T-helper 2 cell treated with Interferon-gamma antibody and Interleukin-4, amounts not matched to agents 5 μg/mL and 100 μg/mL, for 36 hours (primary cell): ENCODE results near the gene SSNA1.
A peak's percentile ranks its signal among the peaks of the same experiment; 100 is the strongest.

Experiments used
- DNase-seq: peaks from one replicate; pipeline ENCODE4 v3.0.0; 2021; ENCODE audit warnings: low spot score
- H3K27ac Mint-ChIP-seq: one replicate; pipeline ENCODE4 v1.8.0; 2021; ENCODE audit warnings: mild to moderate bottlenecking, mixed read lengths
- H3K27me3 Mint-ChIP-seq: one replicate; pipeline ENCODE4 v1.8.0; 2021; ENCODE audit warnings: low read depth, mixed read lengths
- H3K36me3 Mint-ChIP-seq: one replicate; pipeline ENCODE4 v1.8.0; 2021; ENCODE audit warnings: low read depth, mixed read lengths
- H3K4me1 Mint-ChIP-seq: one replicate; pipeline ENCODE4 v1.8.0; 2021; ENCODE audit warnings: low read depth, mixed read lengths
- H3K4me3 Mint-ChIP-seq: one replicate; pipeline ENCODE4 v1.8.0; 2022; ENCODE audit warnings: mild to moderate bottlenecking, moderate library complexity, mixed read lengths
- H3K9me3 Mint-ChIP-seq: one replicate; pipeline ENCODE4 v1.8.0; 2021; ENCODE audit warnings: mixed read lengths

The SSNA1 gene

GRCh38 chr9:137192448-137192780 lies 3.9 kb downstream of the SSNA1 start:
- peaks cover 8% of the 10 kb centered on the region for H3K4me1 Mint-ChIP-seq
- no peak overlapping the region for H3K4me3 Mint-ChIP-seq
- H3K27me3 Mint-ChIP-seq, result no peaks in the 10 kb centered on the region
- peaks cover 18% of the 10 kb centered on the region for H3K36me3 Mint-ChIP-seq
- DNase-seq, result no peak
- H3K9me3 Mint-ChIP-seq, result no peaks in the 10 kb centered on the region
- no peak overlapping the region for H3K27ac Mint-ChIP-seq

DNA sequence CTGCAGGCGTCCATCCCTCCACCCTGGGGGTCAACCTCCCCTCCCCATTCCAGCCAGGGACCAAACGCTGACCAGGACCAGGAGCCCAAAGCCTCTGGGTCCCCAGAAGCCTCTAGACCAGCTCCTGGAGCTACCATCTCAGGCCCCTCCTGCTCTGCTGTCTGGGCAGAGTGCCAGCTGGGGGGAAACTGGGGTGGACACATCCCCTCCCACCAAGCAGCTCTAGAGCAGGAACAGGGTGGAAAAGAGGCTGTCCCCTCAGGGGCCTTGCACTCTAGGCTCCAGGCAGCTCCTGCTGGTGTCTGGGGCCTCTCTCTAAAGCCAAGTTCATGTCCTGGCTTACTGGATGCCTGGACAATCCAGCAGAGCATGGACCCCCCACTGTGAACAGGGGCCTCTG lies 4.4 kb downstream of the SSNA1 start:
- no peaks in the 10 kb centered on the region for H3K27me3 Mint-ChIP-seq
- H3K36me3 Mint-ChIP-seq, result peaks cover 15% of the 10 kb centered on the region
- H3K9me3 Mint-ChIP-seq, result no peaks in the 10 kb centered on the region
- H3K4me1 Mint-ChIP-seq, result peaks cover 5% of the 10 kb centered on the region
- H3K27ac Mint-ChIP-seq, result no peak overlapping the region
- H3K4me3 Mint-ChIP-seq, result no peak overlapping the region
- no peak for DNase-seq

- no peak for DNase-seq
- Mint-ChIP-seq H3K4me1 (peaks cover 5% of the 10 kb centered on the region), H3K9me3 (no peaks in the 10 kb centered on the region), H3K4me3 (no peak overlapping the region), H3K27me3 (no peaks in the 10 kb centered on the region), H3K27ac (no peak overlapping the region), H3K36me3 (peaks cover 15% of the 10 kb centered on the region)
Measured at GRCh38 chr9:137193771-137194170, 5.3 kb downstream of the SSNA1 start.

- no peaks in the 10 kb centered on the region for H3K27me3 Mint-ChIP-seq
- no peak overlapping the region for H3K4me3 Mint-ChIP-seq
- H3K4me1 Mint-ChIP-seq, result peaks cover 4% of the 10 kb centered on the region
- no peak for DNase-seq
- H3K9me3 Mint-ChIP-seq, result no peaks in the 10 kb centered on the region
- no peak overlapping the region for H3K27ac Mint-ChIP-seq
- peaks cover 12% of the 10 kb centered on the region for H3K36me3 Mint-ChIP-seq
Measured at GRCh38 chr9:137194388-137194787, 5.9 kb downstream of the SSNA1 start.

DNA sequence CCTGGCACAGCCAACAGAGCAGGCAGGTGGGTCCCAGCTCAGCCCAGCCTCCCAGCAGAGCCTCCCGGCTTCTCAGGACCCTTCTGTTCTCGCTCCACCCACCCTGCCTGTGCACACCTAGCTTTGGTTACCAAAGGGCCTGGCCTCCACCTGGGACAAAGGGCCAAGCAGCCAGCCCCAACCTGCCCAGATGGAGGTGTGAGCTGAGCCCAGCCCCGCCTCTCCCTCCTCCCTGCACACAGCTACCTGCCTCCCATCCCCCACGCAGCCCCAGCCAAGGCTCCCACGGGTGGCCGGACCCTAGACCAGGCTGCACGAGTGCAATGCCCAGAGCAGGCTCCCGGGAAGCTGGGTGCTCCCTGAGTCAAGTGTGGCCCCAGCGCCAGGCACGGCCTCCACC lies 6.4 kb downstream of the SSNA1 start:
- Mint-ChIP-seq H3K27me3 (no peaks in the 10 kb centered on the region), H3K4me3 (no peak overlapping the region), H3K4me1 (peaks cover 3% of the 10 kb centered on the region), H3K9me3 (no peaks in the 10 kb centered on the region), H3K36me3 (peaks cover 10% of the 10 kb centered on the region), H3K27ac (no peak overlapping the region)
- DNase-seq, result no peak

DNA sequence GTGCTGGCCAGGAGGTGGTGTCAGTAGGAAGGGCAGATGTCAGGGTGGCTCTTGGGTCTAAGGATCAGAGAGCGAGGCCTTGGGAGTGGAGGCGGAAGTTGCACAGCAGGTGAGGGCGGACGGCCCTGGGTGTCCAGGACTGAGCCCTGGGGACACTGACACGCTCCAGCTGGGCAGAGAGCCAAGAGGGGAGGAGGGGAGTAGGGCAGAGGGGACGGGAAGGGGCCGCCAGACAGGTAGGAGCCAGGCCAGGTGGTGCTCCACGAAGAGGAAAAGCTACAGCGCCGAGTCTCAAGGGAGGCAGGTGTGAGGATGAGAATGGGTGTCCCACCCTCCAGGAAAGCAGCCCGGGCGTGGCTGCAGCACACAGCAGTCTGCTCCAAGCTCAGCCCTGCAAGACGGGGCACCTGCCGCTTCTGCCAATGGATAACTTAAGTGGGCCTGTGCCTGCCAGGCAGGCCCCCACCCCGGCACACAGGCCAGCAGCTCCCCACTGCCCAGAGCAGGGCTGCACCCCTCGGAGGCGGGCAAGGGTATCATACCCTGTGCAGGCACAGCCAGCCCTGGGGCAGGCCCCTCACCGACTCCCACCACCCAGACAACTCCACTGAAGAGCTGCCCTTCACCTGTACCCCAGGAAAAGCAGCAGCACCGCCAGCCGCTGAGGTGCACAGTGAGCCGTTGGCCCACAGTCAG lies 7.2 kb downstream of the SSNA1 start:
- Mint-ChIP-seq H3K27ac (no peak overlapping the region), H3K36me3 (peaks cover 8% of the 10 kb centered on the region), H3K4me3 (no peak overlapping the region), H3K4me1 (peaks cover 3% of the 10 kb centered on the region), H3K9me3 (no peaks in the 10 kb centered on the region), H3K27me3 (no peaks in the 10 kb centered on the region)
- DNase-seq, result no peak

DNA sequence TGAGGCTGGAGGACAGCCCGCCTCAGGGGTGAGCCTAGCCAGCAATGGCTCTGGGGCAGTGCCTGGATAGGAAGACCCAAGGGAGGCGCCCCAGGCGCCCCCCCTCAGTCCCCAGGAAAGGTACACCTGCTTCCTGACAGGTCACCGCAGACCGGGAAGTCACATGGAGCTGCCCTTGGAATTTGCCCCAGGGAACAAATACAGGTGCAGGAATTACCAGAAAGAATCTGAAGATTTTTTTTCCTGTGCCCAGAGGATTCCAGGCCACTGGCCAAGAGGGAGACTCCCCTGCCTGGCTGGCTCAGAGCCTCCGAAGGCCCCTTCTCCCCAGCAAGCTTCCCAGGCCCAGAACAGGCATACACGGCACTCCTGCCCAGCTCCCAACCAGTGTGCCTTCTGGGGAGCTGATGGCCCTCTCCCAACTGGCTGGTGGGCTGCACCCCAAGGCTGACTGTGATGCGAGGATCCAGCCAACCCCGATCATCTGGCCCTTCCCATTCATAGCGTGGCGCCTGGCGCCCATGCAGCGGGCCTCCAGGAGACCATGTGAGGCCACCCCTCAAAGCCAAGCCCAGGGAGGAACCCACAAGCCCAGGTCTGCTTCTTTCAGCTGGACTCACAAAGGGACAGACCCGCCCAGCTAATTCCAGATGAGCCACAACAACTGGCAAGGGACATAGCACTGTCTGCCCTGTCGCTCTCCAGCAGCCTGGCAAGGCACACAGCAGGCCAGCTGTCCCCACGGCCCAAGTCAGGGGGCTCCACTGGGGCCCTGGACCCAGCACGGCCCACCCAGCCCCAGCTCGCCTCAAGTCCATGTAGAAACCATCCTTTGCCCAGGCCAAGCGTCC lies 9.8 kb downstream of the SSNA1 start:
- no peak overlapping the region for H3K4me3 Mint-ChIP-seq
- no peaks in the 10 kb centered on the region for H3K9me3 Mint-ChIP-seq
- no peaks in the 10 kb centered on the region for H3K27me3 Mint-ChIP-seq
- DNase-seq, result no peak
- H3K27ac Mint-ChIP-seq, result no peak overlapping the region
- H3K36me3 Mint-ChIP-seq, result peaks cover 4% of the 10 kb centered on the region
- peaks cover 12% of the 10 kb centered on the region for H3K4me1 Mint-ChIP-seq

- H3K4me3 Mint-ChIP-seq, result no peak overlapping the region
- no peaks in the 10 kb centered on the region for H3K27me3 Mint-ChIP-seq
- no peak for DNase-seq
- H3K27ac Mint-ChIP-seq, result no peak overlapping the region
- peaks cover 13% of the 10 kb centered on the region for H3K4me1 Mint-ChIP-seq
- H3K9me3 Mint-ChIP-seq, result no peaks in the 10 kb centered on the region
- H3K36me3 Mint-ChIP-seq, result peaks cover 4% of the 10 kb centered on the region
Measured at GRCh38 chr9:137198902-137199283, 10.4 kb downstream of the SSNA1 start.

GRCh38 chr9:137199411-137200121 lies 11.1 kb downstream of the SSNA1 start:
- Mint-ChIP-seq H3K4me1 (peaks cover 18% of the 10 kb centered on the region), H3K4me3 (peak overlapping the region; percentile 83), H3K36me3 (peaks cover 4% of the 10 kb centered on the region), H3K27ac (peak overlapping the region; percentile 55), H3K27me3 (no peaks in the 10 kb centered on the region), H3K9me3 (no peaks in the 10 kb centered on the region)
- no peak for DNase-seq

DNA sequence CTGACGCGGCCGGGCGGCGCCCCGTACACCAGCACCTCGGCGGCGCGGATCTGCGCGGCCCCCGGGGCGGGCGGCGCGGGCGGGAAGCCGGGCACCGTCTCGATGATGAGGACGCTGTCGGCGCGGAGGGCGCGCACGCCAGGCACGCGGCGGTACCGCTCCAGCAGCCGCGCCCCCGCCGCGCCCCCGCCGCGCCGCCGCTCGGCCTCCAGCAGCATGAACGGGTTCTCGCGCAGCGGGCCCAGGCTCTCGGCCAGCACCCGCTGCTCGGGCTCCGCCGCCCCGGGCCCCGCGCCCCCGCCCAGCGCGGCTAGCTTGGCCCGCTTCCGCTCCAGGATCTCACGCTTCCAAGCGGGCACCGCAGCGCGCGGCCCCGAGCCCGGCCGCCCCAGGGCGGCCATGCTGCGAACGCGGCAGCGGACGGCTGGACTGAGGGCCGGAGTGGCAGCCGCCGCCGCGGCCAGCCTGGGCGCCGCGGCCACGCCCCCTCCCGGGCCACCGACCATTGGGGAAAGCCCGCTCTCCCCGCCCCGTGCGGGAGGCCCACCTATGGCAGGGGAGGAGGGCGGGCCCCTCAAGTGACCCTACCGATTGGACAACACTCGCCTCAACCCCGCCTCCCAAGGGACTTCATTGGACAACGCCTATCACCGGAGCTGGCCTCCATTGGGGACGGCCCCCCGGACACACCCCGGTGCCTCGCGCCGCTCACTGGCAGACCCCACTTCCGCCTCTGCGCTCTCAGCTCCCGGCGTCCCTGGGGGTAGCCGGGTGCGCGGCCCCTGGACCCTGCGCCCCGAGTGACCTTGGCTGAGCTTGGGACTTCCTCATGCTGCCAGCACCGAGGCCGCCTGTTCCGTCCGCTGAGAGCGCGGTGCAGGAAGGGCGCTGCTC lies 12.1 kb downstream of the SSNA1 start, which contains the start of gene TPRN:
Gene TPRN, minus strand, starts transcription at position 431 of the 894 bp plus-strand sequence. Its CDS starts 30 bp downstream, at position 401.
- DNase-seq, result peak; percentile 99
- Mint-ChIP-seq H3K4me3 (peak within 1 kb of the TSS; percentile 83), H3K27ac (peak within 1 kb of the TSS; percentile 72), H3K27me3 (no peaks in the 10 kb centered on the region), H3K9me3 (no peaks in the 10 kb centered on the region), H3K36me3 (peaks cover 4% of the 10 kb centered on the region), H3K4me1 (peaks cover 21% of the 10 kb centered on the region)

GRCh38 chr9:137201205-137201868 lies 12.9 kb downstream of the SSNA1 start:
- Mint-ChIP-seq H3K27me3 (no peaks in the 10 kb centered on the region), H3K9me3 (no peaks in the 10 kb centered on the region), H3K4me1 (peaks cover 21% of the 10 kb centered on the region), H3K27ac (peak overlapping the region; percentile 72), H3K36me3 (peaks cover 4% of the 10 kb centered on the region), H3K4me3 (peak overlapping the region; percentile 82)
- no peak for DNase-seq

- no peaks in the 10 kb centered on the region for H3K27me3 Mint-ChIP-seq
- no peak overlapping the region for H3K27ac Mint-ChIP-seq
- H3K4me1 Mint-ChIP-seq, result peaks cover 31% of the 10 kb centered on the region
- H3K9me3 Mint-ChIP-seq, result no peaks in the 10 kb centered on the region
- peaks cover 9% of the 10 kb centered on the region for H3K36me3 Mint-ChIP-seq
- DNase-seq, result no peak
- H3K4me3 Mint-ChIP-seq, result no peak overlapping the region
Measured at GRCh38 chr9:137202966-137203365, 14.5 kb downstream of the SSNA1 start.

GRCh38 chr9:137204731-137205125 lies 16.3 kb downstream of the SSNA1 start:
- Mint-ChIP-seq H3K4me1 (peaks cover 29% of the 10 kb centered on the region), H3K36me3 (peaks cover 12% of the 10 kb centered on the region), H3K4me3 (peak overlapping the region; percentile 95)

More at GRCh38 chr9:137204731-137205125, 16.3 kb downstream of the SSNA1 start:
- Mint-ChIP-seq H3K9me3 (no peaks in the 10 kb centered on the region), H3K27me3 (no peaks in the 10 kb centered on the region), H3K27ac (peak overlapping the region; percentile 93)
- no peak for DNase-seq
